Body of pancreas (tissue), 4 donors: ENCODE measurements around the gene HMCN1. TPM values are rescaled to one million over a fixed set of nuclear protein-coding genes. Genes with fewer than 3 reads are reported as not detected.

Experiments
- ATAC-seq: fragments of 150-250 bp; one replicate; pipeline ENCODE4 v1.9.1; 2016
- DNase-seq, 4 donors: peaks; one replicate each; pipeline ENCODE4 v3.0.0-alpha.2; 2019
- H3K27ac ChIP-seq, 4 donors: fragments of 200-600 bp; sonication (generic); 1 replicate in 3 of 4; 2 replicates in 1 of 4; pipeline versions ENCODE4 v1.5.1 to v1.6.1; 2016 to 2019; ENCODE audit warnings: mild to moderate bottlenecking in 1 of 4, mixed read lengths in 1 of 4, moderate library complexity in 1 of 4
- H3K27me3 ChIP-seq, 2 donors: fragments of 200-600 bp; sonication (generic); one replicate each; pipeline ENCODE4 v1.6.0; 2016; ENCODE audit warnings: mild to moderate bottlenecking in 1 of 2
- H3K36me3 ChIP-seq, 2 donors: fragments of 200-600 bp; sonication (generic); replicated peaks in 1 of 2; 2 replicates each; pipeline ENCODE4 v1.5.1; 2016; ENCODE audit warnings: low read depth in 2 of 2; ENCODE audit not compliant: insufficient read depth in 1 of 2
- H3K4me1 ChIP-seq: fragments of 200-600 bp; sonication (generic); one replicate; pipeline ENCODE4 v1.6.0; 2016
- H3K4me3 ChIP-seq, 2 donors: fragments of 200-600 bp; sonication (generic); 1 replicate in 1 of 2; 2 replicates in 1 of 2; pipeline ENCODE4 v1.5.1; 2016 to 2019
- H3K9me3 ChIP-seq, 3 donors: fragments of 200-600 bp; sonication (generic); 1 replicate in 2 of 3; 2 replicates in 1 of 3; pipeline ENCODE4 v1.5.1; 2016
- POLR2A ChIP-seq, 3 donors: fragments of 450-650 bp; IDR thresholded peaks; one replicate each; pipeline ENCODE4 v1.6.1; 2016; ENCODE audit warnings: antibody characterized with exemption in 3 of 3, mild to moderate bottlenecking in 2 of 3
- WGBS, 2 donors: methylation state at CpG; one replicate each; pipeline ENCODE4 v1.1.5; 2017; 5-methylcytosine and 5-hydroxymethylcytosine counted together
- intact Hi-C: fragments of 100-400 bp; cut with DNase I; formaldehyde crosslinking; loops from one replicate; pipeline ENCODE4 v1.15.1; 2023
- total RNA-seq, 2 donors: library from RNA; depleted of rRNA; stranded (reverse); fragments of >200 nt; gene quantifications; one replicate each; pipeline ENCODE4 v1.1.0, GENCODE V29; 2016
- TF ChIP-seq, protein P1 (sequence below), 7 experiments: fragments of 450-650 bp in 4 of 7; fragments of 200-600 bp in 3 of 7; sonication (generic) in 3 of 7; IDR thresholded peaks; one replicate each; pipeline ENCODE4 v1.5.1; 2016 to 2019; ENCODE audit warnings: antibody characterized with exemption in 7 of 7

Gene HMCN1
- total RNA-seq, 2 donors from 2014 or later: 2.1 to 2.3 TPM

DNA sequence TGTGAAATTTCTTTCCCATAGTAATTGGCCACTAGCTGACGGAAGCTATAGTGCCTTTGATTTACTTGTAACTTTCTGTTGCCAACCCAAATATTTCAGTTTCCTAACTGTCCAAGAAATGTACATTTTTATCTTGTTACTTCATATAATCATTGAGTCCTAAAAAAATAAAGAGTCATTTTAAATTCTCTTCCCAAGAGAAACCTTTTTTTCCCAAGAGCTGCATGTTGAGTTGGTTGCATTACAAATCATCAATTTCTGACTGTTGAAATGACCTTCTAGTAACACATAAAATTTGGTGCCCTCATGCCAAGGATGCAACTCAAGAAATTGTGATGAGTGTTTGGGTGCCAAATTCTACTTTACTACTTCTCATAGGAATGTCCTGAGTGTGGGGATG lies 61.0 kb downstream of the HMCN1 start:
- Histone ChIP-seq H3K27me3 (no peaks in the 10 kb centered on the region), H3K36me3 (no peaks in the 10 kb centered on the region), H3K4me1 (no peaks in the 10 kb centered on the region), H3K4me3 (no peak overlapping the region), H3K27ac (no peak overlapping the region), H3K9me3 (peaks cover 0 to 12% (median 0%) of the 10 kb centered on the region in 3 donors)
- DNase-seq (no peak), ATAC-seq (no peak)
- TF ChIP-seq POLR2A (IDR thresholded peaks at IDR 0.05): no peak
- TF ChIP-seq, protein P1, sequence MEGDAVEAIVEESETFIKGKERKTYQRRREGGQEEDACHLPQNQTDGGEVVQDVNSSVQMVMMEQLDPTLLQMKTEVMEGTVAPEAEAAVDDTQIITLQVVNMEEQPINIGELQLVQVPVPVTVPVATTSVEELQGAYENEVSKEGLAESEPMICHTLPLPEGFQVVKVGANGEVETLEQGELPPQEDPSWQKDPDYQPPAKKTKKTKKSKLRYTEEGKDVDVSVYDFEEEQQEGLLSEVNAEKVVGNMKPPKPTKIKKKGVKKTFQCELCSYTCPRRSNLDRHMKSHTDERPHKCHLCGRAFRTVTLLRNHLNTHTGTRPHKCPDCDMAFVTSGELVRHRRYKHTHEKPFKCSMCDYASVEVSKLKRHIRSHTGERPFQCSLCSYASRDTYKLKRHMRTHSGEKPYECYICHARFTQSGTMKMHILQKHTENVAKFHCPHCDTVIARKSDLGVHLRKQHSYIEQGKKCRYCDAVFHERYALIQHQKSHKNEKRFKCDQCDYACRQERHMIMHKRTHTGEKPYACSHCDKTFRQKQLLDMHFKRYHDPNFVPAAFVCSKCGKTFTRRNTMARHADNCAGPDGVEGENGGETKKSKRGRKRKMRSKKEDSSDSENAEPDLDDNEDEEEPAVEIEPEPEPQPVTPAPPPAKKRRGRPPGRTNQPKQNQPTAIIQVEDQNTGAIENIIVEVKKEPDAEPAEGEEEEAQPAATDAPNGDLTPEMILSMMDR (IDR thresholded peaks at IDR 0.05): no peak
- intact Hi-C loops: no loop called here
- WGBS, 2 donors: 75 to 78% methylated on average over 1 of the region's 1 CpG

- H3K9me3 ChIP-seq: peaks cover 0 to 12% (median 0%) of the 10 kb centered on the region in 3 donors
- no peak for DNase-seq
- H3K4me1 ChIP-seq: no peaks in the 10 kb centered on the region
- intact Hi-C loops: no loop called here
- H3K27me3 ChIP-seq: no peaks in the 10 kb centered on the region
- H3K4me3 ChIP-seq: no peak overlapping the region
- no peak for ATAC-seq
- H3K27ac ChIP-seq: no peak overlapping the region
- no peaks in the 10 kb centered on the region for H3K36me3 ChIP-seq
- no peak for TF ChIP-seq POLR2A (IDR thresholded peaks at IDR 0.05)
- TF ChIP-seq, protein P1 (IDR thresholded peaks at IDR 0.05): no peak
These were observed 64.3 kb downstream of the HMCN1 start for GRCh38 chr1:185798505-185798904.

GRCh38 chr1:185803241-185803640 lies 69.0 kb downstream of the HMCN1 start:
- peaks cover 0 to 12% (median 0%) of the 10 kb centered on the region in 3 donors for H3K9me3 ChIP-seq
- ATAC-seq: no peak

GRCh38 chr1:185804206-185804605 lies 70.0 kb downstream of the HMCN1 start:
- TF ChIP-seq, protein P1 (IDR thresholded peaks at IDR 0.05): no peak
- no peak for TF ChIP-seq POLR2A (IDR thresholded peaks at IDR 0.05)
- DNase-seq: no peak
- no peak overlapping the region for H3K27ac ChIP-seq
- H3K27me3 ChIP-seq: no peaks in the 10 kb centered on the region
- H3K4me1 ChIP-seq: no peaks in the 10 kb centered on the region
- no peak for ATAC-seq
- intact Hi-C loops: no loop called here
- peaks cover 0 to 9% (median 0%) of the 10 kb centered on the region in 3 donors for H3K9me3 ChIP-seq
- no peak overlapping the region for H3K4me3 ChIP-seq
- H3K36me3 ChIP-seq: no peaks in the 10 kb centered on the region

More at GRCh38 chr1:185803241-185803640, 69.0 kb downstream of the HMCN1 start:
- no peaks in the 10 kb centered on the region for H3K4me1 ChIP-seq
- H3K27ac ChIP-seq: no peak overlapping the region
- no peak for DNase-seq
- no peak overlapping the region for H3K4me3 ChIP-seq
- 32 to 39% methylated on average over 1 of the region's 1 CpG for WGBS, 2 donors
- no peaks in the 10 kb centered on the region for H3K27me3 ChIP-seq
- intact Hi-C loops: no loop called here
- H3K36me3 ChIP-seq: no peaks in the 10 kb centered on the region
- no peak for TF ChIP-seq POLR2A (IDR thresholded peaks at IDR 0.05)
- TF ChIP-seq, protein P1 (IDR thresholded peaks at IDR 0.05): no peak

DNA sequence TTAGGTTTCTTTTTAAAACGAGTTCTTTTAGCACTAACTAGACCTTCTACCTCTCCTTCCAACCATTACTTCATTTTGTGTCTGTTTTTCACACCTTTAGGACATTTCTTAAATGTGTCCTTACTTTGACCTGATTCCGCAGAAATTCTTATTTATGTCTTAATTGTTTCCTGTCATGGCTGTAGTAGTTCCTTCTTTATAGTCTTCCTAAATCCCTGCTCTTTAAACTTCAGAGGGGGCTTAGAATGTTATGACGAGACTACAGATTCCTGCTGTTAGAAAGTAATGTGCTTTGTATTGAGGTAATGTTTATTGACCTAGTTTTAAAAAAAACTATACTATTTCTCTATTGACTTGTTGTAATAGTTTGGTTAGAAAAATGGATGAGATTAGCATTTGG lies 70.4 kb downstream of the HMCN1 start:
- intact Hi-C loops: no loop called here
- Histone ChIP-seq H3K4me1 (no peaks in the 10 kb centered on the region), H3K9me3 (peaks cover 0 to 5% (median 0%) of the 10 kb centered on the region in 3 donors), H3K4me3 (no peak overlapping the region), H3K27me3 (no peaks in the 10 kb centered on the region), H3K36me3 (no peaks in the 10 kb centered on the region), H3K27ac (no peak overlapping the region)
- no peak for ATAC-seq
- WGBS, 2 donors: 46 to 60% methylated on average over 3 of the region's 3 CpGs
- no peak for DNase-seq
- TF ChIP-seq POLR2A (IDR thresholded peaks at IDR 0.05): no peak
- TF ChIP-seq, protein P1 (IDR thresholded peaks at IDR 0.05): no peak
